H9 (cell line): Measurements from ENCODE around the gene TPD52L1. TPM values are rescaled to one million over a fixed set of nuclear protein-coding genes. Genes with fewer than 3 reads are reported as not detected.

ENCODE experiments used
- DNase-seq: peaks from one replicate; pipeline ENCODE4 v3.0.0-alpha.2; 2017
- H2AFZ ChIP-seq: one replicate; pipeline ENCODE4 v1.6.1; 2013; ENCODE audit warnings: mild to moderate bottlenecking, low read length, control low read depth, moderate library complexity
- H2AK5ac ChIP-seq: 2 replicates; pipeline ENCODE4 v1.6.1; 2013; ENCODE audit warnings: low read length, control low read depth, mixed read lengths; ENCODE audit not compliant: insufficient read length
- H2BK120ac ChIP-seq: one replicate; pipeline ENCODE4 v1.6.1; 2013; ENCODE audit warnings: low read depth, mild to moderate bottlenecking, low read length, control low read depth, inconsistent platforms; ENCODE audit not compliant: poor library complexity, severe bottlenecking
- H2BK12ac ChIP-seq: 2 replicates; pipeline ENCODE4 v1.6.1; 2013; ENCODE audit warnings: low read length, control low read depth, mixed read lengths, low read depth; ENCODE audit not compliant: insufficient read length
- H2BK15ac ChIP-seq: 2 replicates; pipeline ENCODE4 v1.6.1; 2013; ENCODE audit warnings: low read depth, low read length, control low read depth
- H2BK20ac ChIP-seq: one replicate; pipeline ENCODE4 v1.6.1; 2013; ENCODE audit warnings: low read depth, mild to moderate bottlenecking, low read length, control low read depth, inconsistent platforms; ENCODE audit not compliant: poor library complexity, severe bottlenecking
- H2BK5ac ChIP-seq: 2 replicates; pipeline ENCODE4 v1.6.1; 2013; ENCODE audit warnings: low read length, control low read depth, mixed read lengths; ENCODE audit not compliant: insufficient read length
- H3K14ac ChIP-seq: 2 replicates; pipeline ENCODE4 v1.6.1; 2013; ENCODE audit warnings: low read length, control low read depth; ENCODE audit not compliant: insufficient read depth
- H3K18ac ChIP-seq: 2 replicates; pipeline ENCODE4 v1.6.1; 2013; ENCODE audit warnings: low read depth, mild to moderate bottlenecking, mixed read lengths, low read length, control low read depth; ENCODE audit not compliant: insufficient read length
- H3K23ac ChIP-seq: 2 replicates; pipeline ENCODE4 v1.6.1; 2013; ENCODE audit warnings: low read length, control low read depth, mixed read lengths, low read depth; ENCODE audit not compliant: insufficient read length
- H3K23me2 ChIP-seq: 2 replicates; pipeline ENCODE4 v1.6.1; 2013; ENCODE audit warnings: low read depth, mild to moderate bottlenecking, mixed read lengths, low read length, control low read depth; ENCODE audit not compliant: insufficient read length, poor library complexity, severe bottlenecking
- H3K27ac ChIP-seq: 2 replicates; pipeline ENCODE4 v1.5.1; 2013; ENCODE audit warnings: low read length, control low read depth, mixed read lengths, low read depth; ENCODE audit not compliant: insufficient read length
- H3K27me3 ChIP-seq: 2 replicates; pipeline ENCODE4 v1.6.1; 2013; ENCODE audit warnings: low read length, control low read depth, inconsistent platforms; ENCODE audit not compliant: insufficient read depth
- H3K4ac ChIP-seq: 2 replicates; pipeline ENCODE4 v1.6.1; 2013; ENCODE audit warnings: low read depth, mild to moderate bottlenecking, control low read depth, inconsistent platforms, low read length, moderate library complexity
- H3K4me1 ChIP-seq: 2 replicates; pipeline ENCODE4 v1.6.1; 2013; ENCODE audit warnings: low read length, control low read depth, inconsistent platforms; ENCODE audit not compliant: insufficient read depth
- H3K4me2 ChIP-seq: 2 replicates; pipeline ENCODE4 v1.6.1; 2013; ENCODE audit warnings: low read length, control low read depth, mixed read lengths; ENCODE audit not compliant: insufficient read length, insufficient read depth
- H3K56ac ChIP-seq: 2 replicates; pipeline ENCODE4 v1.6.1; 2013; ENCODE audit warnings: low read depth, mild to moderate bottlenecking, mixed read lengths, low read length, control low read depth; ENCODE audit not compliant: insufficient read length
- H3K79me1 ChIP-seq: 2 replicates; pipeline ENCODE4 v1.6.1; 2013; ENCODE audit warnings: low read depth, mild to moderate bottlenecking, moderate library complexity, low read length, control low read depth, inconsistent platforms; ENCODE audit not compliant: insufficient read depth, poor library complexity, severe bottlenecking
- H3K79me2 ChIP-seq: 2 replicates; pipeline ENCODE4 v1.6.1; 2013; ENCODE audit warnings: low read length, control low read depth, inconsistent platforms; ENCODE audit not compliant: insufficient read depth
- H3K9ac ChIP-seq: 2 replicates; pipeline ENCODE4 v1.6.1; 2013; ENCODE audit warnings: low read length, control low read depth, mixed read lengths; ENCODE audit not compliant: insufficient read length; ENCODE audit errors: extremely low read depth
- H3K9me3 ChIP-seq: one replicate; pipeline ENCODE4 v1.6.1; 2013; ENCODE audit warnings: low read depth, low read length, inconsistent platforms; ENCODE audit not compliant: control insufficient read depth
- H3T11ph ChIP-seq: one replicate; pipeline ENCODE4 v1.6.1; 2013; ENCODE audit warnings: mild to moderate bottlenecking, low read length, control low read depth, inconsistent platforms
- H4K20me1 ChIP-seq: one replicate; pipeline ENCODE4 v1.6.1; 2013; ENCODE audit not compliant: control insufficient read depth, insufficient read length, insufficient read depth
- H4K5ac ChIP-seq: 2 replicates; pipeline ENCODE4 v1.6.1; 2013; ENCODE audit warnings: low read depth, mild to moderate bottlenecking, mixed read lengths, low read length, control low read depth; ENCODE audit not compliant: insufficient read length
- H4K8ac ChIP-seq: replicated peaks from 2 replicates; pipeline ENCODE4 v1.6.1; 2013; ENCODE audit warnings: low read length, control low read depth, mixed read lengths, low read depth; ENCODE audit not compliant: insufficient read length
- H4K91ac ChIP-seq: 2 replicates; pipeline ENCODE4 v1.6.1; 2013; ENCODE audit warnings: low read depth, mild to moderate bottlenecking, moderate library complexity, mixed read lengths, low read length, control low read depth; ENCODE audit not compliant: insufficient read length
- H3K27ac Mint-ChIP-seq, 3 experiments: 2 replicates in 2 of 3; 3 replicates in 1 of 3; pipeline ENCODE4 v1.8.0; 2020 to 2021; ENCODE audit warnings: mixed read lengths in 3 of 3, mild to moderate bottlenecking in 1 of 3, moderate library complexity in 1 of 3
- H3K27me3 Mint-ChIP-seq: 2 replicates; pipeline ENCODE4 v1.8.0; 2021; ENCODE audit warnings: low read depth, mild to moderate bottlenecking, moderate library complexity, mixed read lengths
- H3K36me3 Mint-ChIP-seq, 3 experiments: 2 replicates in 2 of 3; 3 replicates in 1 of 3; pipeline ENCODE4 v1.8.0; 2020 to 2021; ENCODE audit warnings: low read depth in 3 of 3, mixed read lengths in 3 of 3; ENCODE audit not compliant: insufficient read depth in 1 of 3
- H3K4me1 Mint-ChIP-seq, 2 experiments: 2 replicates each; pipeline ENCODE4 v1.8.0; 2020; ENCODE audit warnings: mixed read lengths in 2 of 2
- H3K4me3 Mint-ChIP-seq, 2 experiments: 2 replicates in 1 of 2; 3 replicates in 1 of 2; pipeline ENCODE4 v1.8.0; 2020 to 2021; ENCODE audit warnings: mild to moderate bottlenecking in 2 of 2, mixed read lengths in 2 of 2, moderate library complexity in 1 of 2
- H3K9me3 Mint-ChIP-seq, 2 experiments: 2 replicates in 1 of 2; 3 replicates in 1 of 2; pipeline ENCODE4 v1.8.0; 2020; ENCODE audit warnings: mild to moderate bottlenecking in 2 of 2, mixed read lengths in 2 of 2, moderate library complexity in 1 of 2
- CTCF ChIP-seq: fragments of 200-600 bp; sonication (generic); conservative IDR thresholded peaks from 3 replicates; pipeline ENCODE4 v1.8.0; 2021; ENCODE audit warnings: antibody characterized with exemption, mild to moderate bottlenecking
- WGBS: extraction: QIAGEN DNeasy Blood & Tissue Kit; methylation state at CpG from one replicate; pipeline ENCODE4 v1.1.7; 2013; ENCODE audit warnings: missing lambda C conversion rate, low lambda C conversion rate, mixed read lengths; ENCODE audit not compliant: insufficient read length; ENCODE audit errors: extremely low coverage; 5-methylcytosine and 5-hydroxymethylcytosine counted together
- total RNA-seq: library from RNA; stranded (reverse); gene quantifications from 2 replicates; pipeline ENCODE4 v1.2.1, GENCODE V29; 2021

Gene TPD52L1
- total RNA-seq, 1 experiment from 2014 or later, result 6.6 TPM

DNA sequence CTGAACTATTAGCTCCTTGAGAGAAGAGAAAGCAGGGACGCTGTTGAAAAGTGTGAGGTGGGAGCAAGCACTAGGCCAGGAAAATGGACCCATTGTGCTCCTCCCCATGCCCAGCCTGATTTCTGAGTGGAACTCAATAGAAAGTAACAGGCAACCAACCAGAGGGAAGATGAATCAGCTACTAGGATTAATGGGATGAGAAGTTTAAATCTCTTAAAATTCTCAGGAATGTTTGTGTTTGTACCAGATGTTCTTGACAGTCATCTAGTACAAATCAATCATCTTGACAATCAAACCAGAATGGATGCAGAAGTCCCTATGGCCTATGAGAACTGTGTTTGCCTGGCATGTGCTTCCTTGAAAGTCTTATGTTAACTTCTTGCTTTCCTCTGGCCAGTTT is 99.3 kb downstream of the TPD52L1 start:
- H3K27me3 ChIP-seq, result no peaks in the 10 kb centered on the region
- no peak overlapping the region for H2AFZ ChIP-seq
- no peak overlapping the region for H4K8ac ChIP-seq
- H3K4me2 ChIP-seq, result no peak overlapping the region
- no peaks in the 10 kb centered on the region for H4K20me1 ChIP-seq
- no peaks in the 10 kb centered on the region for H3K23me2 ChIP-seq
- no peaks in the 10 kb centered on the region for H3K4me1 ChIP-seq
- no peaks in the 10 kb centered on the region for H3K9me3 ChIP-seq
- DNase-seq, result no peak
- H2BK15ac ChIP-seq, result no peak overlapping the region
- no peak overlapping the region for H4K91ac ChIP-seq
- Mint-ChIP-seq H3K27me3 (no peaks in the 10 kb centered on the region), H3K27ac (peak overlapping the region in 1 of 3 experiments; percentile 73; a peak in 2 of 7 replicates), H3K36me3 (no peaks in the 10 kb centered on the region), H3K4me1 (peaks cover 4% of the 10 kb centered on the region in 2 experiments), H3K9me3 (no peaks in the 10 kb centered on the region), H3K4me3 (no peak overlapping the region)
- H2BK120ac ChIP-seq, result no peak overlapping the region
- no peak overlapping the region for H3K23ac ChIP-seq
- no peak overlapping the region for H2BK5ac ChIP-seq
- no peak overlapping the region for H3K9ac ChIP-seq
- no CpG with 5 or more reads among the region's 1 CpG for WGBS
- no peaks in the 10 kb centered on the region for H3K79me1 ChIP-seq
- H3K4ac ChIP-seq, result no peak overlapping the region
- H2BK12ac ChIP-seq, result no peak overlapping the region
- no peak overlapping the region for H2BK20ac ChIP-seq
- no peak for TF ChIP-seq CTCF
- no peaks in the 10 kb centered on the region for H3K79me2 ChIP-seq
- no peak overlapping the region for H3K18ac ChIP-seq
- H3T11ph ChIP-seq, result no peak overlapping the region
- H4K5ac ChIP-seq, result no peak overlapping the region
- H3K56ac ChIP-seq, result no peak overlapping the region
- no peak overlapping the region for H3K14ac ChIP-seq
- H2AK5ac ChIP-seq, result no peak overlapping the region
- H3K27ac ChIP-seq, result no peak overlapping the region
